Kidney glomerular epithelial cell (primary cell): ENCODE results near the gene EFEMP2.
A peak's percentile ranks its signal among the peaks of the same experiment; 100 is the strongest.

Source experiments
- DNase-seq: peaks from one replicate; lab custom pipeline; 2025; lab: John Stamatoyannopoulos, UW

EFEMP2 gene

DNA sequence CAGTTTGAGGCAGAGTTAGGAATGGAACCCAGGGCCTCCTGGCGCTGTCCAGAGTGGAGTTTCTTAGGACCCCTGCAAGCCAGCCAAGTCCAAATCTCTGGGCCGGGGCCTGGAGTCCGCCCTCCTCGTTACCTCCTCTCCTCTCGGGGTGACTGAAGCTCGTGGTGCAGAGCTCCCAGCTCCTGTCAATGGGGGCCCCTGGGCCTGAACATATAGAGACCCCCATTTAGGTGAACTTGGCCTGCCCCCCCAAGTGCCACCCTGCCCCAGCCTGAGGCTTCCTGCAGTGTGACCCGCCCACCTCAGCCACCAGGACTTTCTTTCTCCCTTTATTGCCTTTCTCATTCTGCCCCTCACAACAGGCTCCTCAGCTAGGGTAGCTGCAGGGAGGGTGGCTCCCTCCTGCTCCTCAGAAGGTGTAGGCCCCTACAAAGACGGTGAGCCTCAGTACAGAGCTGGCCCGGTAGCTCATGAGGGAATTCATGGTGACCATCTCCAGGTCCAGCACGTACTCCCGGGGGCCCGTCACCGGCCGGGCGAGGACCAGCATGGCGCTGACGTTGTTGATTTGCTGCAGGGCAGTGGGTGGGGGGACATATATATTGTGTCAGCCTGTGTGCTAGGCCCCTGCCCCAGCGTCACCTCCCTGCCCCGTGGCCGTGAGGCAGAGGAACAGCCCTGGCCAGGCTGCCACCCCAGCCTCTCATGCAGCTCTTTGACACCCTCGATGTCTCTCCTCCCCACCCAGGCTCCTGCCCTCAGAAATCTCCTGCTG lies 5.9 kb downstream of the EFEMP2 start:
- DNase-seq, result no peak

DNA sequence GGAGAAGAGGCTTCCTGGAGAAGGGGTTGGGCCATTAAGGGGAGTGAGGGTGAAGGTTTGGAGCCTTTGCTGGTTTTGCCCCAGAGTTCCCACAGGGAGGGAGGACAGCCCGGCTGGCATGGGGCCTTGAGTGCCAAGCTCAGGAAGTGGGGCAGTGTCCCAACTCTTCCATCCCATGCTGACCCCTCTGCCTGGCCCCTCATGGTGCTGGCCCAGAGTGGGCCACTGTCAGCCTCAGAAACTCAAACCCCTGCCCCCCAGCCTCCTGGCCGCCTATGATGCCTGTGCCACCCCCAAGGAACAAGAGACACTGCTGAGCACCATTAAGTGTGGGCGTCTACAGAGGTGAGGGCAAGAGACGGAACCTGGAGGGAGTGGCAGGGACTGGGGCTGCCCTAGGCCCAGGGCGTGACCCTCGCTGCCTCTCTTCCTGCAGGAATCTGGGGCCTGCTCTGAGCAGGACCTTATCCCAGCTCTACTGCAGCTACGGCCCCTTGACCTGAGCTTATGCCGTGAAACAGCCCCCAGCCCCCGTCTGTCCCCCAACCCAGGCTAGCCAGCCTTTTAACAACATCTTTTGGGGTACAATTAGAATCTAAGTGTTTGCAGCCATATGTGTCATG lies 6.9 kb downstream of the EFEMP2 start:
- no peak for DNase-seq

DNA sequence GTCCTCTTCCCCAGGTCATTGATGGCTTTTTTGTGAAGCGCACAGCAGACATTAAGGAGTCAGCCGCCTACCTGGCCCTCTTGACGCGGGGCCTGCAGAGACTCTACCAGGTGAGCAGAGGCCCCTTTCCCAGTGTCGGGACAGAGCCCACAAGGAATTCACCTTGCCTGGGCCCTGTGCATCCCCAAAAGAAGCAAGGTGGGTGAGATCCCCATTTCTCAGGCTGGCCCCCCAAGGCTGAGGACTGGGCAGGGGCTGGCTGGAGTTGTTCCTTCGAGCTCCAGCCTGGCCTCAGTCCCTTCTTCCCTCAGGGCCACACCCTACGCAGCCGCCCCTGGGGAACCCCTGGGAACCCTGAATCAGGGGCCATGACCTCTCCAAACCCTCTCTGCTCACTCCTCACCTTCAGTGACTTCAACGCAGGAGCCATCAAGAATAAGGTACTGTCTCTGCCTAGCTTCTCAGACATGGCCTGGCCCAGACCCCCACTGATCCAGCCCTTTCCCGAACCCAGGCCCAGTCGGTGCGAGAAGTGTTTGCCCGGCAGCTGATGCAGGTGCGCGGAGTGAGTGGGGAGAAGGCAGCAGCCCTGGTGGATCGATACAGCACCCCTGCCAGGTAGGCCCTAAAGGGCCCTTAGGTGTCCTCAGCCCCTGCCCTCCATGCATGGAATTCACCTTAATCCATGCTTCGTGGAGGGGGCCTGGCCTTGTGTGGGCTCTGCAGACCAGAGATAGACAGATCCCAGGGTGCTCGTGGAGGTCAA lies 7.7 kb downstream of the EFEMP2 start:
- no peak for DNase-seq

DNA sequence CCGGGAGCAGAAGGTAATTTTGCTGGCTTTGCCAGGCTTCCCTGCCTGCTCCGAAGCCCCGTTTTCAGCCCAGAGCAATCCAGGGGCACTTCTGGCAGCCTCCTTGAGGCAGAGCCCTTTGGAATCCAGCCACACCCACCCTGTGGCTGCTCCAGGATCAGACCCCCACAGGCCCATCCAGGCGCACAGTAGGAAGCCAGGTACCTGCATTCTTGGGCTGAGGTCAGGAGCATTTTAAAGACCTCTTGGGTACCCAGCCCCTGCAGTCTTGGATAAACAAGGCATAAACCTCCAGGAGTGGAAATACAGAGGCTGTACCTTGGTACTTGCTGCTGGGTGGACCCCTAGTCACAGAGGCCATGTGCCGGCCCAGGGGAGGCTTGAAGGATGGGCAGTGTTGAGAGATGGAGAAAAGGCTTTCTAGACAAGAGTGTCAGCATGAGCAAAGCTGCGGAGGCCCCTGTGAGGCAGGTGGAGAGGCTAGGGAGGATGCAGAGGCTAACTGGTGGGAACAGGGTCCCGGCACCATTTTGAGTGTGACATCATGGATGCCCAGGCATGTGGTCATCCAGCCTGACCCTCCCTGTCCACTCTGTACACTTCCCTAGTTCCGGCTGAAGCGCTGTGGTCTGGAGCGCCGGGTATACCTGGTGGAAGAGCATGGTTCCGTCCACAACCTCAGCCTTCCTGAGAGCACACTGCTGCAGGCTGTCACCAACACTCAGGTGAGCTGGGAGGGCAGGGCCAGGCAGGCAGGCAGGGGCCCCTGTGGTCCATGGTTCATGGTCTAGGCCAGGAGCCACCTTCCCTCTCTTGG lies 8.5 kb downstream of the EFEMP2 start:
- no peak for DNase-seq

DNA sequence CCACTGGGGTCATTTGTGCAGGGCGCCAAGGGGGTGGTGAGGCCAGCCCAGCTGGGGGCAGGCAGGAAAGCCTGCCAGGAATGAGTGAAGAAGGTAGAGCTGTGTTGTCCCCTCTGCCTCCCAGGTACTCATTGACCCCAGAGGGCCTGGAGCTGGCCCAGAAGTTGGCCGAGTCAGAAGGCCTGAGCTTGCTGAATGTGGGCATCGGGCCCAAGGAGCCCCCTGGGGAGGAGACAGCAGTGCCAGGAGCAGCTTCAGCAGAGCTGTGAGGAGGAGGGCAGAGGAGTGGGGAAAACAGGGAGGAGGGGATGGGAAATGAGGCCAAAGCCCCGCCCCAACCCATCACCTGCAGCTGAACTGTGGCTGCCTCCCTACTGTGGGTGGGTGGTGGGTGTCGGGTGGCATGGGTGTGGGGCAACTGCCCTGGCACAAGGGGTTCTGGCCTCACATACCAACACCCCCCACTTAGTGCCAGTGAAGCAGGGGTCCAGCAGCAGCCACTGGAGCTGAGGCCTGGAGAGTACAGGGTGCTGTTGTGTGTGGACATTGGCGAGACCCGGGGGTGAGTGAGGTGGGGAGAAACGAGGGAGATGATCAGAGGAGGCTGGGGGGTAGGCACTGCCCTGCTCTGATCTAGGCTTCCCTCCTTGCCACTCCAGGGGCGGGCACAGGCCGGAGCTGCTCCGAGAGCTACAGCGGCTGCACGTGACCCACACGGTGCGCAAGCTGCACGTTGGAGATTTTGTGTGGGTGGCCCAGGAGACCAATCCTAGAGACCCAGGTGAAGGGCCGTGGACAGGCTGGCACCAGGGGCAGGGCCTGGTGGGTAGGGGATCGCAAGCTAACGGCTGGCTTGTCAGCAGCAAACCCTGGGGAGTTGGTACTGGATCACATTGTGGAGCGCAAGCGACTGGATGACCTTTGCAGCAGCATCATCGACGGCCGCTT lies 9.4 kb downstream of the EFEMP2 start:
- DNase-seq, result no peak

DNA sequence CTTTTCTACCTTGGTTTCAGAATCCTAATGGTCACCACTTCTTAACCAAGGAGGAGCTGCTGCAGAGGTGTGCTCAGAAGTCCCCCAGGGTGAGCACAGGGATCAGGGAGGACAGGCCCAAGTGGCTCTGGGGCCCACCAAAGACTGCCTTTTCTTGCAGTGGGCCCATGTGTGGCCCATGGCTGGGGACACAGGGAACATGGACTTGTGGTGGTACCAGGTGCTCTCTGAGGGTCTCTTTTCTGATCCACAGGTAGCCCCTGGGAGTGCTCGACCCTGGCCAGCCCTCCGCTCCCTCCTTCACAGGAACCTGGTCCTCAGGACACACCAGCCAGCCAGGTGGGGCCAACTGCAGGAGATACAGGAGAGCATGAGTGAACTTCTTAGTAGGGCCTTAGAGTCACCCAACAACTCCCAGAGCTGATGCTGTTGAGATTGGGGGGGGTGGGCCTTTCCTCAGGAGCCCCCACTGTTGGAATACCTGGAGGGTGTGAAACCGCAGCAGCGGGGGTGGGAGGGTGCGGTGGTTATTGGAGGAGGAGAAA lies 10.3 kb downstream of the EFEMP2 start:
- DNase-seq, result no peak

DNA sequence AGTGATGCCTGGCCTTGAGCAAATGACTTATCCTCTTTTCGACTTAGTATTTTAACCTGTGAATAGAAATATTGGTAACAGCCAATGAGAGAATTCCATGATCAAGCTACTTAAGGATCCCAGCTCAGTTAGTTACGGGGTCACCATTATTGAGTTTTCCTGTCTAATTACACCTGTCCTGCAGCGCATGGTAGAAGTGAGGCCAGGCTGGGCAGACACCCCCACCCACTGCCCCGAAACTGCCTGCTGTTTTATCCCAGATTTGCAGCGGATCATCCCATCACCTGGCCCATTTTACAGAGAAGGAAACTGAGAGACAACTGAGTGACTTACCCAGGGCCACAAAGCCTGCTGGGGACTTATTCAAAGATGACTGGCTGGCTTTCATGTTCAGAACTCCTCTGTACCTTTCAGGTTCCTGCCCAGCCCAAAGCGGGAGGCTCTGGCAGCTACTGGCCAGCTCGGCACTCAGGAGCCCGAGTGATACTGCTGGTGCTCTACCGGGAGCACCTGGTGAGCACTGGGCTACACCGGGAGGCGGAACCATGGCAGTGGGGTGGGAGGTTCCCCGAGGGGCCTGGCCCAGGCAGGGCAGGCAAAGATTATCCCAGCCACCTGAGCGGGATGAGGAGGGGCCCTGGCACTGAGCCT lies 10.9 kb downstream of the EFEMP2 start:
- no peak for DNase-seq

DNA sequence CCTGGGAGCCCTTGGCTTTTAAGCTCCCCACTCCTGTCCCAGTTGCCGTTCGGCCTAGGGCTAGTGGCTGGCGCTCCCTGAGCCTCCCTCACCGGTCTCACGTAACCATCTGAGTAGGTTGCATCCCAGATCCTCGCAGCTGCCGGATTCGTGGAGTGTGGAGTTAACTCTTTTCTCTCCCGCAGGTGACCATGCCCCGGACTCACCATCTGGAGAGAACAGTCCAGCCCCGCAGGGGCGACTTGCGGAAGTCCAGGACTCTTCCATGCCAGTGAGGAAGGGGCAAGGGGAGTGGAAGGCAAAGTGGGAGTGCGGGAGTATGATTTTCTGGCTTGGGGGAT lies 11.5 kb downstream of the EFEMP2 start:
- no peak for DNase-seq

DNA sequence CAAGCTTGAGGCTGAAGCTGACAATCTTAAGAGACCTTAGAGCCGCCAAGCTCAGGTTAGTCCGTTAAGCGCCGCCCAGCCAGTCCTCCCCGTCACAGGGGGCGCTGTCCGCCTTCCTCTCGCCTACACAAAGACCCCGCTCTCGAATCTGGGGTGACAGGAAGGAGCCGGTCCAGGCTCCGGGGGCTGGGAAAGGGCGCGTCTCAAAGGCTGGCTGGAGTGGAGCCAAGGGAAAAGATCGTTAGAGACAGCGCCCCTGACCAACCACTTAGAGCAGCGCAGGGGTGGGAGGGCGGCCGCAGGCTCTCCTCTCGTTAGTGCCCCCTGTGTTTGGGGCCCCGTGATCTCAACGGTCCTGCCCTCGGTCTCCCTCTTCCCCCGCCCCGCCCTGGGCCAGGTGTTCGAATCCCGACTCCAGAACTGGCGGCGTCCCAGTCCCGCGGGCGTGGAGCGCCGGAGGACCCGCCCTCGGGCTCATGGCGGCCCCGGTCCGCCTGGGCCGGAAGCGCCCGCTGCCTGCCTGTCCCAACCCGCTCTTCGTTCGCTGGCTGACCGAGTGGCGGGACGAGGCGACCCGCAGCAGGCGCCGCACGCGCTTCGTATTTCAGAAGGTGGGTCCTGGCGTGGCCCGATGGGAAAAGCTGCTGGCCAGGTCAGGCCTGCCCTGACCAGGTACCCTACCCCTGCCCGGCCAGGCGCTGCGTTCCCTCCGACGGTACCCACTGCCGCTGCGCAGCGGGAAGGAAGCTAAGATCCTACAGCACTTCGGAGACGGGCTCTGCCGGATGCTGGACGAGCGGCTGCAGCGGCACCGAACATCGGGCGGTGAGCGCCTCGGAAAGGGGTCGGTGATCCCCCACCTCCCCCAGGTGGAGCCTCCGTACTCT lies 12.1 kb downstream of the EFEMP2 start, which contains the start of gene MUS81:
Gene MUS81 (plus strand): TSS at position 156 of the 887 bp plus-strand sequence. CDS start 321 bp downstream, at position 477.
- DNase-seq, result peak; percentile 94

DNA sequence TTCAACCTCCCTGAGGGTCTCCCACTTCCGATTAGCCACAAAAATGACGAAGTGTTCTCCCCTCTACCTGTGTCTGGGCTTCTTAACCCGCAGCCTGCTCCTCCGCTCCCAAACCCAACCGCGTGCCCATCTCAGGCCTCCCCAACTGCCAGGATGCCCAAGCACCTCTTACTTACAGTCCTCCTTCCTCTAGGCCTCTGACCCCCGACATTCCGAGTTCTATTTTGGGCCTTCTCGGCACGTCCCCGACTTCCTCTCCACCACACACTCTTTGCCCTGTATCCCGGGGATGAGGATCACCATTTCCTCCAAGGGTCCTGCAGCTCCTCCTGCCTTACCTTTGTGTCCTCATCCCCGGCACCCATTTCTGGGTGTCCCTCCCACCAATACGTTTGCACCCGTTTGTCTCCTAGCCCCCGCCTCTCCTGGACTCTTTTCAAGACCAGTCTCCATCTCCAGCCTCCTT lies 12.8 kb downstream of the EFEMP2 start:
- DNase-seq, result no peak

DNA sequence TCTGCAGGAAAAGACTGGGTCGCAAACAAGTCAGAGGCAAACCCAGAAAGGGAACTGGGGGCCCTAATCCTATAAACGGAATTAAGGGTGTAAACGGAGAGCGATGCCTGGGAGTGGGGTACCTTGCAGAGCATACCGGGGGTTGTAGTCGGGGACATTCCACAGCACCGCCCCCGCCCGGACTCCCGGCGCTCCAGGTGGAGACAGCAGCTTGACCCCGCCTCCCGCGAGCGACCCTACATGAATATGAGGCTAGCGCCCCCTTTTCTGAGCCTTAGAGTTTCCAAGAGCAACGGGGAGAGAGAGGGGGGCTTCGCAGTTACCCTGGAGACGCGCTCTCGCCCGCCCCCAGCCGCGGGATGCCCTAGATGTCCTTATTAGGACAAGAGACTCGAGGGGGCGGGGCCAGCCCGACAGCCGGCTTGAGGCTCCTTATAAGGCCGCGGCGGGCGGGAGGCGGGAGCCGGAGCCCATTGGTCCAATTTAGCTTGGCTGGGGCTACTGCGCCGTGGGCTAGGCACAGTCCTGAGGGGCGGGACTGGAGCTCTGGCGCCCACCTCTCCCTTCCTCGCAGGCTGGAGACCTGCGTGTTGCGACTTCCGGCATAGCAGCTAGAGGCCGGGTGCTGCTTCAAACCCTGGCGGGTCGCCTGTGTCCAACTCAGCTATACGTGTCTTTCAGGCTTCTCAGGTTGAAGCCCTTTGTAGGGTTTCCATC lies 13.3 kb downstream of the EFEMP2 start:
- DNase-seq, result peak; percentile 96

DNA sequence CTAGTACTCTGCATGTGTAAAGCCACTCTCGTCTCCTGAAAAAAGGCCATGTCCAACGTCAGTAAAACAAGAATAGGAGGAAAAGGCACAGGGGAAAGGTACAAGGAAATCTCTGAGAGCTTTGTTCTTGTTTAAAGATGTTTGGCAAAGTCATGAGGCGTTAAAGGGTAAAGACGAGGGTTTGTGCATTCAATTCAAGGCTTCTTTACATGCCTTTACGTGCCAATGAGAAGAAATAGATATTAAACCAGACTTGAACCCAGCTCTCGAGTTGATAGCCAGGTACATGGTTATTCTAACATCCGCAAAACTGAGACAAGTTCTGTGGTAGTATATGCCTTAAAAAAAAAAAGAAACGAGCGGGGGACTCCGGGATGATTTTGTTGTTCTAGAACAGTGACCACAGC lies 13.9 kb downstream of the EFEMP2 start:
- DNase-seq, result no peak

DNA sequence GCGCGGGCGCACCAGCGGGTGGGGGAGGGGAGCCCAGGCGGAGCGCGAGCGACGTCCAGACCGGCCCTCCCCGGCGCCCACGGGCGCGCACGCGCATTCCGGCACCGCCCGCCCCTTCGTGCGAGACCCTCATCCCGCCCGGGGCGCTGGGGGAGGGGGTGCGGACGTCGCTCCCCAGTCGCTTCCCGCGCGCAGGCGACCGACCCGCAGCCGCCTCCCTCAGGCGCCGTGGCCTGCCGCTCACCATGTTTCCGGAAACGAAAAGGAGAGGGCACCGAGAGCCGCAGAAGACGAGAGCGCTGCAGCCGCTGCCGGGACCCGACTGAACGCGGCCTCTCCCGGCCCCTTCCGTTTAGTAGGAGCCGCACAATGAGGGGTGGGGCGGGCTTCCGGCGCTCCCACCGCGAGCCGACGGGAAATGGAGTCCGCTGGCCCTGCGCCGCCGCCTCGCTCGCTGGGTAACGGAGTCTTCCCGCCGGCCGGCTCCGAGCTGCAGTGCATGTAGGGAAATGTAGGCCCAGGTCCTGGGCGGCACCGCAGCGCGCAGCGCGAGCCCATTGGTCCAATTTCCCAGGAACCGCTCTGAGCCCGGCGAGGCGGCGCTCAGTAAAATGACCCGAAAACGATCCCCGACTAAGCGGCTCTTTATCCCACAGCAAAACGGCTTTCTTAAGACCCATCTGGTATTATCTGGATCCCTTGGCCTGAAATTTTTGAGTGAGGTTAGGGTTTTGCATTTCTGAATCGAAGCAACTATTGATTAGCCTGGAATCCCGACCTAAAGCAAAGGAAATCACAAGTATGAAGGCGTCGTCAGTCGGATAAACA lies 14.5 kb downstream of the EFEMP2 start, which contains the start of gene CFL1:
Gene CFL1 (minus strand): TSS at position 328 of the 828 bp plus-strand sequence. CDS start 81 bp downstream, at position 247.
- DNase-seq, result peak; percentile 94

DNA sequence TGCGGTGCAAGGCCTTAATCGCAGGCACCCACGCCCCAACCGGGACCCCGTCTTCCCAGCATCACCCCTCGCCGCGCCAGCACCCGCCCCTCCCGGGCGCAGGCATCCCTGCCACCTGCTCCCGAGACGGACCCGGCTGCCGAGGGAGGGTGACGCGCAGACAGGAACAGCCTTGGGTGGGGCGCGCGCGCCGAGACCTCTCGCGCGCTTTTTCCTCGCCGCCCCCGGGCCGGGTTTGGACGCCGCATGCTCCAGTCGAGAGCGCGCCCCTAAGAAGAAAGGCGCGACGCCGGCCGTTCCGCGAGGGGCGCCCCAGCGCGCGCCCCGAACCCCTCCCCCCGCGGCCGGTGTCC lies 15.1 kb downstream of the EFEMP2 start:
- DNase-seq, result no peak

DNA sequence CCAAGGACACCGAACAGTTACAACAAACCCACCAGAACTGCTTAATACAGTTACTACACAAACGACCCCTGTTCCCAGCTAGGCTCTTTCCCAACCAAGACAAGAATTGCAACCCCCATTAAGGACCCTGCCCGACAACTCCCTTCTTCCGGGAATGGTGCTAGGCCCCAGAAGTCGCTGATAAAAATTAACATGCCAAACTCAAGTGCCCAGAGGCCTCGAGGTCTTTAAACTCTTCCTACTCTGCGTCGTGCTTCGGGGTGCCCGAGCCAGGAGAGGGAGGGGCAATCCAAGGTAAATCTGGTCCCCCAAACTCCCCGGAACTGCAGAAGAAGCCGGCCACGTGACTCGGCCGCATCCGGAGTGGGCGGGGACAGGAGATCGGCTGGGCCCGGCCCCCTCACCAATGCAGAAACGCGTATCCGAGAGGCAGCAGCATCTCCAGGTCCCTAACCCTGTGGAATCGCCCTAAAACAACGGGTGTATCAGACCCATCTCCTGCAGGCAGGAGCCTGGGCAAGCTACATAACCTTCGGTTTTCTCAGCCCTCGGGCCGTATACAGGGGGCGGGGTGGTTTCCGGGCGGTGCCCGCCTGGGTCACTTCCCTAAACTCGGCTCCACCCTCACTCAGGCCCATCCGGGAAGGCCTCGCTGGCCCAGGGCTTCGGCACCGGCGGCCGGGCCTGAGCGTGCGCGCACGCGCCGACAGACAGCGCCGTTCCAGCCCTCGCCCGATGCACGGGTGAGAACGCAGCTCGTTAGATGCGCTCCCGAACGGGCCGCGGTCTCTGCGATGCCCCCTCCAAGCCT lies 15.7 kb downstream of the EFEMP2 start:
- peak; percentile 66 for DNase-seq

DNA sequence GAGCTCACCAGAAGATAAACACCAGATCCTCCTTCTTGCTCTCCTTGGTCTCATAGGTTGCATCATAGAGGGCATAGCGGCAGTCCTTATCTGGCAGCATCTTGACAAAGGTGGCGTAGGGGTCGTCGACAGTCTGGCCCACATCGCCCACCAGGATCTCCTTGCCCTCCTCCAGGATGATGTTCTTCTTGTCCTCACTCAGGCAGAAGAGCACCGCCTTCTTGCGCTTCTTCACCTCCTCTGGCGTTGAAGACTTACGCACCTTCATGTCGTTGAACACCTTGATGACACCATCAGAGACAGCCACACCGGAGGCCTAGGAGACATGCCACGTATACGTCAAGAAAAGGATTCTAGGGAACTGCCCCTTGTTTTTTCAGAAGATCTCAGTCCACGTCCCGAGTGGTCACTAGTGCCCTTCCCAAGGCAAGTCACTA lies 16.7 kb downstream of the EFEMP2 start:
- no peak for DNase-seq
